Uterus (tissue), 4 donors: ENCODE data around the gene CLIC3. TPM values are rescaled to one million over a fixed set of nuclear protein-coding genes. Genes with fewer than 3 reads are reported as not detected.

Experiments used
- DNase-seq, 2 donors: peaks; one replicate each; pipeline ENCODE4 v3.0.0-alpha.2; 2019 to 2020
- H3K27ac ChIP-seq, 2 donors: fragments of 200-600 bp; sonication (generic); 1 replicate in 1 of 2; 2 replicates in 1 of 2; pipeline ENCODE4 v1.5.1; 2016 to 2018
- H3K27me3 ChIP-seq, 2 donors: fragments of 200-600 bp; sonication (generic); one replicate each; pipeline ENCODE4 v1.5.1; 2018 to 2019; ENCODE audit warnings: control low read depth in 1 of 2
- H3K36me3 ChIP-seq, 2 donors: fragments of 200-600 bp; sonication (generic); one replicate each; pipeline ENCODE4 v1.5.1; 2019; ENCODE audit warnings: control low read depth in 1 of 2
- H3K4me1 ChIP-seq, 2 donors: fragments of 200-600 bp; sonication (generic); one replicate each; pipeline ENCODE4 v1.5.1; 2018 to 2019; ENCODE audit warnings: control low read depth in 1 of 2
- H3K4me3 ChIP-seq, 2 donors: fragments of 200-600 bp; sonication (generic); 1 replicate in 1 of 2; 2 replicates in 1 of 2; pipeline ENCODE4 v1.5.1; 2018 to 2019; ENCODE audit warnings: mild to moderate bottlenecking in 1 of 2
- H3K9me3 ChIP-seq, 2 donors: fragments of 200-600 bp; sonication (generic); one replicate each; pipeline ENCODE4 v1.5.1; 2019; ENCODE audit warnings: control low read depth in 1 of 2
- POLR2A ChIP-seq, 2 donors: fragments of 450-650 bp; IDR thresholded peaks; one replicate each; pipeline ENCODE4 v1.6.1; 2016; ENCODE audit warnings: antibody characterized with exemption in 2 of 2, mild to moderate bottlenecking in 1 of 2, moderate library complexity in 1 of 2
- intact Hi-C: fragments of 100-400 bp; cut with DNase I; formaldehyde crosslinking; loops from one replicate; pipeline ENCODE4 v1.15.1; 2023; ENCODE audit warnings: low total_unique reads
- total RNA-seq, 4 donors: library from RNA; depleted of rRNA in 3 of 4; stranded (reverse); fragments of >200 nt in 3 of 4; gene quantifications; one replicate each; pipeline versions ENCODE4 v1.1.0 to v1.2.4, GENCODE V29; 2014 to 2023
- TF ChIP-seq, protein P1 (sequence below), 4 experiments: fragments of 200-600 bp in 2 of 4; fragments of 450-650 bp in 2 of 4; sonication (generic) in 2 of 4; IDR thresholded peaks; one replicate each; pipeline ENCODE4 v1.5.1; 2016 to 2019; ENCODE audit warnings: antibody characterized with exemption in 4 of 4, mild to moderate bottlenecking in 2 of 4, moderate library complexity in 1 of 4
- donor health status: DM: yes; HTN: yes; CAD: no.

Gene CLIC3
- total RNA-seq, 4 donors from 2014 or later: 1.5 TPM; not detected in 2

DNA sequence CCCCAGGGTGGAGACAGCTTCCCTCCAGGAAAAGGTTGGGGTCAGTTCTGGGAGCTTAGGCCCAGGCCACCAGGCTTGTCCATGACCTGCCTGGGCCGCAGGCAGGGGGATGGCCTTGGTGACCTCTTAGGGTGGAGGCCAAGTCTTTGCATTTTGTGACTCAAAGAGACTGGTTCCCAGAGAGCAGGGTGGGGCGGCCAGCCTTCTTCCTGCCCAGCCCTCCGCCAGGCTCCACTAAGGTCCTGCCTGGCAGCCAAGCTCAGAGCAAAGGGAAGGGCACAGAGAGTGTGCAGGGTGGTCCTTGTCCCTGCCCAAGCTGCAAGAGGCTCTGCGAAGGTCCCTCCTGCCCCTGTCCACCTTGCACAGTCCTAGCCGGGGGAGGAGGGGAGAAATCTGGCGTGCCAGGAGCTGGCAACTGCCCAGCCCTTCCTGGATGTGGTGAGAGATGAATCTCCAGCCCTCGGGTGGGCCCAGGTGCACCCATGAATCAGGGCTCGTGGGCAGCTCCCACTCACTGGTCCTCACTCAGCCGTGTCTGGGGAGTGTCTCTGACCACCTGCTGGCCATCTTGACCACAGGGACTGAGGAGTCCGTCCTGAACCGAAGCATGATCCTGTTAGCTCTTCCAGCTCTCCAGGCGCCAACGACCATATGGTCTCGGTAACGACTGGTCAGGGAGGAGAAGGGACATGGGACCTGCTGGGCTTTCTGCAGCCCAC is 21.4 kb downstream of the CLIC3 start:
- Histone ChIP-seq H3K9me3 (no peaks in the 10 kb centered on the region), H3K4me3 (no peak overlapping the region), H3K4me1 (no peaks in the 10 kb centered on the region), H3K27ac (peak overlapping the region in 1 of 2 donors; percentile 49), H3K36me3 (no peaks in the 10 kb centered on the region), H3K27me3 (no peaks in the 10 kb centered on the region)
- TF ChIP-seq, protein P1, sequence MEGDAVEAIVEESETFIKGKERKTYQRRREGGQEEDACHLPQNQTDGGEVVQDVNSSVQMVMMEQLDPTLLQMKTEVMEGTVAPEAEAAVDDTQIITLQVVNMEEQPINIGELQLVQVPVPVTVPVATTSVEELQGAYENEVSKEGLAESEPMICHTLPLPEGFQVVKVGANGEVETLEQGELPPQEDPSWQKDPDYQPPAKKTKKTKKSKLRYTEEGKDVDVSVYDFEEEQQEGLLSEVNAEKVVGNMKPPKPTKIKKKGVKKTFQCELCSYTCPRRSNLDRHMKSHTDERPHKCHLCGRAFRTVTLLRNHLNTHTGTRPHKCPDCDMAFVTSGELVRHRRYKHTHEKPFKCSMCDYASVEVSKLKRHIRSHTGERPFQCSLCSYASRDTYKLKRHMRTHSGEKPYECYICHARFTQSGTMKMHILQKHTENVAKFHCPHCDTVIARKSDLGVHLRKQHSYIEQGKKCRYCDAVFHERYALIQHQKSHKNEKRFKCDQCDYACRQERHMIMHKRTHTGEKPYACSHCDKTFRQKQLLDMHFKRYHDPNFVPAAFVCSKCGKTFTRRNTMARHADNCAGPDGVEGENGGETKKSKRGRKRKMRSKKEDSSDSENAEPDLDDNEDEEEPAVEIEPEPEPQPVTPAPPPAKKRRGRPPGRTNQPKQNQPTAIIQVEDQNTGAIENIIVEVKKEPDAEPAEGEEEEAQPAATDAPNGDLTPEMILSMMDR (IDR thresholded peaks at IDR 0.05): no peak
- no peak for TF ChIP-seq POLR2A (IDR thresholded peaks at IDR 0.05)
- DNase-seq: no peak
- intact Hi-C loops: no loop called here

DNA sequence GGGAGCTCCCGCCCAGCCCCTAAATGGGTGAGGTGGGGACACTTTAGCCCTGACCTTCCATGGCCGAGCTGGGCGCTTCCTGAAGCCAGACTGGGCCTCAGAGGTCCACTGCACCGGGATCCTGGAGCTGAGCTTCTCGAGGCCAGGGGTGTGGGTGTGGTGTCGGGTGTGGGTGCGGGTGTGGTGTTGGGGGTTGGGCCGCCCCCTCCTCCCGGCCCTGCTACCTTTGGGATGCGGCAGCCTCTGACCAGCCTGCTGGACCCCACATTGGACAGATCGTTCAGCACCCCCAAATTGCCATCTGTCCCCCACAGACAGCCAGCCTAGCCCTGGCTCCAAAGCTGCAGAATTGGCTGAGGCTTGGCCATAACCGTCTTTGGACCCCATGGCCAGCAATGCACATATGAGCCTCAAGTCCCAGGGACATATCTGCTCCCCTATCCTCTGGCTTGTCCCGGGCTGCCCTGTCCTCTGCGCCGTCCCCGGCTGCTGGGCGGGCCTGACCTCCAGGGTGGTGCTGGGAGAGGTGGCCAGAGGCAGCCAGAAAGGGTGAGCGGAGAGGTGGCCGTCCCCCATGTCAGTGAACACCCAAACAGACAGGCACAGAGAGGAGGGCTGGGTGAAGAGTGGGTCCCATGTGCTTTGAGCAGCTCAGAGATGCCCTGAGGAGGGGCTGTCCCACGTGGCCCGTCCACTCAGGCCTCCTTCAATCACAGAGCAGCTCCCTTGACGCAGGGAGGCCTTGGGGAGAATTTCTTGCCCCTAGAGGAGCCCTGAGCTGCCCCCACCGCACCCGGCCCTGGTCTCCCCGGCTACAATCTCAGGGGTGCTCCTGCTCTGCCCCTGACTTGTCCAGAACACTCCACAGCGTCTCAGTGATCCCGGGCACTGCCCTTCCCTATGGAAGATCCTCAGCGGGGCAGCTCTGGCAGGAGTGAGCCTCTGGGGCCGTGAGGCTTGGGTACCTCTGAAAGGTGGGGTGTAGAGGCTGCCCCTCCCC is 22.4 kb downstream of the CLIC3 start:
- peak overlapping the region in 1 of 2 donors; percentile 24 for H3K27ac ChIP-seq
- no peaks in the 10 kb centered on the region for H3K36me3 ChIP-seq
- no peak overlapping the region for H3K4me3 ChIP-seq
- no peak for DNase-seq
- no peaks in the 10 kb centered on the region for H3K9me3 ChIP-seq
- no peaks in the 10 kb centered on the region for H3K4me1 ChIP-seq
- TF ChIP-seq POLR2A (IDR thresholded peaks at IDR 0.05): no peak
- TF ChIP-seq, protein P1 (IDR thresholded peaks at IDR 0.05): no peak
- H3K27me3 ChIP-seq: no peaks in the 10 kb centered on the region
- intact Hi-C loops: no loop called here

DNA sequence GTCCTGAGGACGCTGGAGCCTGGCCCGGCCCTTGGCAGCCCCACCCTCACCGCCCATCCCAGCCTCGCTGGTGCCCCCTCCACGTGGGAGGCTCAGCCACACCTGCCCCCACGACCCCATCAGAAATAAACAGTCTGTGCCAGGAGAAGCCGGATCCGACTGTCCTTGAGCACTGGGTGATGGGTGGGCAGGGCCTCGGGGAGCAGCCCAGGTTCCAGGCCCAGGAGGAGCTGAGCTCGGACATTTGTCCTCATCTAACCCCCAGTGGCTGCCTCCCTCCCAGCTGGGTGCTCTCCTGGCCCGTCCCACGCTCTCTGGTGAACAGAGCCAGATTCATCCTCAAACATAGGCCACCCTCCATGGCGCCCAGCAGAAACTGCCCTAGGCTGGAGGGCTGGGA is 23.6 kb downstream of the CLIC3 start:
- Histone ChIP-seq H3K9me3 (no peaks in the 10 kb centered on the region), H3K4me1 (no peaks in the 10 kb centered on the region), H3K36me3 (no peaks in the 10 kb centered on the region), H3K4me3 (no peak overlapping the region), H3K27me3 (no peaks in the 10 kb centered on the region), H3K27ac (no peak overlapping the region)
- intact Hi-C loops: no loop called here
- DNase-seq: no peak
- TF ChIP-seq, protein P1 (IDR thresholded peaks at IDR 0.05): no peak

DNA sequence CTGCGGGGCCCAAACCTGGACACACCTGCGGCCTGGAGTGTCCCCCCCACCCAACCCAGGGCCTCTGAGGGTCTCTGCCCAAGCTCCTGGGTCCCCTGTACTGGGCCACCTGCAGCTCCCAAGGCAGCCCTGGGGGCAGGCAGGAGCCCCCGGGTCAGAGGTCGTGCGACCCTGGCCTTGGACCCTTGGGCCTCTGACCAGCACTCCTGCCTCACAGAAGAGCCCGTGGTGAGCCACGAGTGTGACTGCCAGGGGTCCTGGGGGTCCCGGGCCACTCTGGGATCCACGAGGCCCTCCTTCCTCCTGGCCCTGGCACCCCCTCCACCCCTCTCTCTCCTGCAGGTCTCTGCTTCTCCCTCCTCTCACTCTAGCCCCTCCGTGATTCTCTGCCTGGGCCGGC is 24.0 kb downstream of the CLIC3 start:
- no peaks in the 10 kb centered on the region for H3K27me3 ChIP-seq
- no peaks in the 10 kb centered on the region for H3K9me3 ChIP-seq
- no peak for TF ChIP-seq POLR2A (IDR thresholded peaks at IDR 0.05)
- TF ChIP-seq, protein P1 (IDR thresholded peaks at IDR 0.05): no peak
- intact Hi-C loops: no loop called here
- H3K4me1 ChIP-seq: no peaks in the 10 kb centered on the region
- DNase-seq: no peak
- H3K36me3 ChIP-seq: no peaks in the 10 kb centered on the region
- H3K4me3 ChIP-seq: no peak overlapping the region
- H3K27ac ChIP-seq: no peak overlapping the region

DNA sequence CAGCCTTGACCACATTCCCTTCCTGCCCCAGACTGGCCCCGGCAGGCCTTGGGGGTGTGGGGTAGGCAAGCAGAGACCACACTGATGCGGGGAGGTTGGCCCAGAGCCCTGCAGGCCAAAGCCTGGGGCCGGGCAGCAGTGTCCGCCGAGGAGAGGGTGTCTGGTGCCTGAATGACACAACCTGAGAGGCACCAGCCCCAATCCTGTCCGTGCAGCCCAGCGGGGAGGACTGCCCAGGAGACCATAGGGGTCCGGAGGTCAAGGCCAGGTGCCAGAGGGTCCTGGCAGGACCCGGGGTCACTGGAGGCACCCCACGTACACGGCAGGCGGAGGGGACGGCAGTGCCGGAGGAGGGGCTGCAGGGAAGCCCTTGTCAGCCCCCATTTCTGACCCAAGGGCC is 24.6 kb downstream of the CLIC3 start:
- no peak for DNase-seq
- intact Hi-C loops: no loop called here
- no peaks in the 10 kb centered on the region for H3K27me3 ChIP-seq
- H3K36me3 ChIP-seq: no peaks in the 10 kb centered on the region
- no peak overlapping the region for H3K4me3 ChIP-seq
- TF ChIP-seq, protein P1 (IDR thresholded peaks at IDR 0.05): no peak
- no peak for TF ChIP-seq POLR2A (IDR thresholded peaks at IDR 0.05)
- no peak overlapping the region for H3K27ac ChIP-seq
- no peaks in the 10 kb centered on the region for H3K4me1 ChIP-seq
- H3K9me3 ChIP-seq: no peaks in the 10 kb centered on the region
